ENCODE data around the gene CXCL14. TPM values are rescaled to one million over a fixed set of nuclear protein-coding genes. Genes with fewer than 3 reads are reported as not detected.

The CXCL14 gene
- total RNA-seq, 1 donor: 0.18 TPM

DNA sequence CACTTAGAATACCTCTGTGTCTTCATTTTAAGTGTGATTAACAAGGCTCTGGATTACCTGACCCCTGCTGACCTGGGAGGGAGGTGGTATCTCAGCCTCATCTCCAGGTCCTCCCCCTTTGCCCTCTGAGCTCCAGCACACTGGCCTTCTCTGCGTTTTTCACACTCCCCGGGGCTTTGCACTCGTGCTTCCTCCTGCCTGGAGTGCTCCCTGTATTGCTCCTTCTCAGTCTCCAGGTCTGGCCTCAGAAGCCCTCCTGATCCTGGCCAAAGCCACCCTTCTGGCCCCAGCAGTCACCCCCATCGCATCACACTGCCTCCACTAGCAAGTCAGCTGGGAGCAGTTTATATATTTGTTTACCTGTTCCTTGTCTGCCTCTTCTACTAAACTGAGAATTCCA is 29.4 kb downstream of the CXCL14 start:
- no peak overlapping the region for H3K4me3 ChIP-seq (ENCODE audit: low read depth, low read length)
- DNase-seq (ENCODE audit: low read depth): no peak
- TF ChIP-seq, protein P1, sequence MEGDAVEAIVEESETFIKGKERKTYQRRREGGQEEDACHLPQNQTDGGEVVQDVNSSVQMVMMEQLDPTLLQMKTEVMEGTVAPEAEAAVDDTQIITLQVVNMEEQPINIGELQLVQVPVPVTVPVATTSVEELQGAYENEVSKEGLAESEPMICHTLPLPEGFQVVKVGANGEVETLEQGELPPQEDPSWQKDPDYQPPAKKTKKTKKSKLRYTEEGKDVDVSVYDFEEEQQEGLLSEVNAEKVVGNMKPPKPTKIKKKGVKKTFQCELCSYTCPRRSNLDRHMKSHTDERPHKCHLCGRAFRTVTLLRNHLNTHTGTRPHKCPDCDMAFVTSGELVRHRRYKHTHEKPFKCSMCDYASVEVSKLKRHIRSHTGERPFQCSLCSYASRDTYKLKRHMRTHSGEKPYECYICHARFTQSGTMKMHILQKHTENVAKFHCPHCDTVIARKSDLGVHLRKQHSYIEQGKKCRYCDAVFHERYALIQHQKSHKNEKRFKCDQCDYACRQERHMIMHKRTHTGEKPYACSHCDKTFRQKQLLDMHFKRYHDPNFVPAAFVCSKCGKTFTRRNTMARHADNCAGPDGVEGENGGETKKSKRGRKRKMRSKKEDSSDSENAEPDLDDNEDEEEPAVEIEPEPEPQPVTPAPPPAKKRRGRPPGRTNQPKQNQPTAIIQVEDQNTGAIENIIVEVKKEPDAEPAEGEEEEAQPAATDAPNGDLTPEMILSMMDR (IDR thresholded peaks at IDR 0.05; ENCODE audit: insufficient read depth, low read length): no peak

DNA sequence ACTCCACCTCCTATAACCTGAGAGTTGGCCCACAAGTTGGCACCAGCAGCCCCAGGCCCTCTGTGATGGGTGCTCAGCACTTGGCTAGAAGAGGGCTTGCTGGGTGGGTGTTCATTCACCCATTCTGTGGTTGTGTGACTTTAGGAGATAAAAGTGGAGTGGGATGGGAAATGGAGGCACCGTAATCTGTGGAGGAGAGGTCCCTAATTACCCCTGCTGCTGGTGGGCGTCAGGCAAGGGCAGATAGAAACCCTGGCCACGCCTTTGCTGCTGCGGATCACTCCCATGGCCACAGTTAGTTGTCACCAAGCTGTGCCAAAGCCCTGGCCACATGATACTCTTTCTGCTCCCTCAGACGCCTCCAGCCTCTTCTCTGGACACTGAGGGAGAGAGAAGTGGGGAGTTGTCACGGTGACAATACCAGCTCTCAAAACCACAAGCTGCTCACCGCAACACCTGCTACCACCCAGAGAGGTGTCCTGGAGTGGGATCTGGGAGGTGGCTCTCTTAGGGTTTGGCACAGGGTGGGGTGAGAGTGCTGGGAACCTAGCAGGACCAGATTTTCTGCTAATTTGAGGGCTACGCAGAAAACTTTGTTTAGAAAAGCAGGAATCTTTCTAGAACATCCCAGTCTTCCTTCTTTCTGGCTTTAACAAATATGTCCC is 31.1 kb downstream of the CXCL14 start:
- DNase-seq (ENCODE audit: low read depth): no peak
- H3K4me3 ChIP-seq (ENCODE audit: low read depth, low read length): no peak overlapping the region
- TF ChIP-seq, protein P1 (IDR thresholded peaks at IDR 0.05; ENCODE audit: insufficient read depth, low read length): no peak

DNA sequence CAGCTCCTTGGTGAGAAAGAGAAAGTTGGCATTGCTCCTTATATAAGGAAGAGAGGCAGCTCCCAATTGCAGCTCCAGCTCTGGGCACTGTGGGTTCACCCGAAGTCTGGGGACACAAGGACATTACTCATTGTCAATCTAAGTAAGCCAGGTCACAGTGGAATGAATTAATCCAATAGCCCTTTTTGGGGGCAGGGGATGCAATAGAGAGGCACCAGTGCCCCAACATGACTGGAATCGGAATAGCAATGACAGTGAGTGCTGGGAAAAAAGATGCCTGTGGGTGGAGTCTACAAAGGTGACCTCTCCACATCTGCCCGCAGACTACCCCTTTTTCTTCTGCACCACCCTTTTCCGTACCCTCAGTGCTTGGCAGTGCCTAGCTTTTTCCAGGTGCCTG is 31.9 kb downstream of the CXCL14 start:
- TF ChIP-seq, protein P1 (IDR thresholded peaks at IDR 0.05; ENCODE audit: insufficient read depth, low read length): no peak
- no peak for DNase-seq (ENCODE audit: low read depth)
- H3K4me3 ChIP-seq (ENCODE audit: low read depth, low read length): no peak overlapping the region

DNA sequence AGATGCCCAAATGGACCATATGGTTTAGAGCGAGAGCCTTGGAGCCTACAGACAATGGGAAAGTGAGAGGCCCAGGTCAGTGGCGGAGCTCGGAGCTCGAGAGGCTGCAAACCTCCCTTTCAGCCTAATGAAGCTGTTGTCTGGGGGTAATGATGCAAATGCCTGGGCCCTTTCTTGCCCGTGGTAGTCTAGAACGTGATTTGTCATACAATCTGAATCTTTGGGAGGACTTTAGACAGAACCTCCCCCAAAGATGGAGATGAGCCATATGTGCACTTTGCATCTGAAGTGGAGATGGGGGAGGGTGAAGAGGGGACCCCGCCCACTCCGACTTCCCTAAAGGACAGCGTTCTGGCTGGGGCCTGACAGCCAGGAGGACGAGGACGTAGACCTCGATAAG is 32.7 kb downstream of the CXCL14 start:
- TF ChIP-seq, protein P1 (IDR thresholded peaks at IDR 0.05; ENCODE audit: insufficient read depth, low read length): no peak
- no peak overlapping the region for H3K4me3 ChIP-seq (ENCODE audit: low read depth, low read length)
- DNase-seq (ENCODE audit: low read depth): no peak

DNA sequence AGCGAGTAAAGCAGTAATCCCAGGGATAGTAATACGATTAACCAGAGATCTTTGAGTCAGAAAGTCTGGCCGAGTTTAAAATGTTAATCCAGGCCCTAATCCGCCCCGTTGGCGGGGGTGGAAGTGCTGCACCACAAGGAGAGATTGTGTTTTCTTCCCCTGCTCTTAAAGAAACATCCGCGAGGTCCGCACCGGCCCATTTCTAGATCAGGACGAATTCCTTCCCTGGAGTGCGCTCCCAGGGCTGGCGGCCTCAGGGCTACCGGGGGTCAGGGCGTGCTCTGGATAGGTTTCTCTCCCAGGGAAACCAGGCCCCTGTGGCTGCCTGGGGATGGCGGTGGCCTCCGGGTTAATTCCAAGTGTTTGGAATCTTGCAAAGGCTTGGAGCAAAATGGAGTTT is 33.7 kb downstream of the CXCL14 start:
- no peak overlapping the region for H3K4me3 ChIP-seq (ENCODE audit: low read depth, low read length)
- TF ChIP-seq, protein P1 (IDR thresholded peaks at IDR 0.05; ENCODE audit: insufficient read depth, low read length): no peak
- no peak for DNase-seq (ENCODE audit: low read depth)

DNA sequence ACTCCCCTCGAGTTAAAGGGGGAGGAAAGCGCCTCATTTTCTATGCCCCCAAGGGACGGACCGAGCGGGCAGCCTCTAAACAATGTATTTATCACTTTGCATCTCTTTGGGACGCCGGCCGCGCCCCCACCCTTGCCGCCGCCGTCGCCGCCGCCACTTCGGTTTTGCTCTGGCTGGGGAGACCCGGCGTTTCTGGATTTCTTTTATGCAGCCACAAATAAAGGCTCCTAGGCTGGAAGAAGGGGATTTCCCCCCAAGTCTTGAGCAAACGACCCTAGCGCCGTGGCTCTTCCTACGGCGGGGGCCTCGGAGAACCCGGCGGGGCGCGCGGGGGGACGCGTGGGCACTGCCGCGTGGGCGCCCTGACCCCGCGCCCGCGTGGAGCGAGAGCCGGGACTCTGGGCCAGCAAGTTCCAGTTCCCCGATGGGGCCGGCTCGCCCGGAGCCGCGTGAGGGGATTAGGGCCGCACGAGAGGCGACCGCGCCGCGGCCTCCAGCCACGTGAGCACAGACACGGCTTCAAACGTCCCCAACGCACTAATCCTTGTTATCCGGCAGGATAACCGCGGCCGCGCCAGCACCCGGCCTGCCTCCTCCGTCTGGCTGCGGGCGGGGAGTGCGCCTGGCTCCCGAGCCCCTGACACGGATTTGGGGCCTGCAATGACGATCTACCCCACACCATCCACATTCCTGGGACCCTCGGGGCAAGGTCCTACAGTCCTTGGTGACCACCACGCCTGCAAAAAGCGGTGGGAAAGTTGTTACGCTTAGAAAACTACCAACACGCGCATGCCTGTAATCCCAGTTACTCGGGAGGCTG is 35.1 kb downstream of the CXCL14 start:
- DNase-seq (ENCODE audit: low read depth): no peak
- TF ChIP-seq, protein P1 (IDR thresholded peaks at IDR 0.05; ENCODE audit: insufficient read depth, low read length): no peak

More for the DNA sequence above, 35.1 kb downstream of the CXCL14 start:
- H3K4me3 ChIP-seq (ENCODE audit: low read depth, low read length): peak overlapping the region; percentile 17

Data from fibroblast of the aortic adventitia (primary cell).